DND-41 (cell line): Measurements from ENCODE around the gene ADAMTSL3.

Experiments used
- ATAC-seq: fragments of 200-7000 bp; cut with Tn5 transposase; 3 replicates; pipeline ENCODE4 v1.9.1; 2021; ENCODE audit warnings: low read depth; ENCODE audit not compliant: insufficient read depth
- DNase-seq: peaks from one replicate; pipeline ENCODE4 v3.0.0-alpha.2; 2020
- H2AFZ ChIP-seq: 2 replicates; pipeline ENCODE4 v1.6.0; 2012; ENCODE audit warnings: low read depth, low read length
- H3K27ac ChIP-seq: 2 replicates; pipeline ENCODE4 v1.5.1; 2012; ENCODE audit warnings: low read length, inconsistent platforms
- H3K27me3 ChIP-seq: fragments of 200-600 bp; sonication (generic); 2 replicates; pipeline ENCODE4 v1.6.0; 2012; ENCODE audit warnings: low read length, mild to moderate bottlenecking, inconsistent platforms; ENCODE audit not compliant: insufficient read depth, poor library complexity
- H3K36me3 ChIP-seq: 2 replicates; pipeline ENCODE4 v1.5.1; 2012; ENCODE audit warnings: low read length, inconsistent platforms; ENCODE audit not compliant: insufficient read depth
- H3K4me1 ChIP-seq: 2 replicates; pipeline ENCODE4 v1.5.1; 2012; ENCODE audit warnings: mild to moderate bottlenecking, low read length; ENCODE audit not compliant: insufficient read depth
- H3K4me2 ChIP-seq: 2 replicates; pipeline ENCODE4 v1.6.0; 2012; ENCODE audit warnings: mild to moderate bottlenecking, moderate library complexity, low read length, inconsistent platforms; ENCODE audit not compliant: insufficient read depth
- H3K4me3 ChIP-seq, 2 experiments: fragments of 200-600 bp in 1 of 2; shearing (Covaris generic) in 1 of 2; 2 replicates each; pipeline ENCODE4 v1.5.1; 2012 to 2016; ENCODE audit warnings: inconsistent platforms in 2 of 2, low read length in 2 of 2, mild to moderate bottlenecking in 2 of 2, low read depth in 1 of 2, moderate library complexity in 1 of 2
- H3K79me2 ChIP-seq: 2 replicates; pipeline ENCODE4 v1.6.0; 2012; ENCODE audit warnings: low read length, inconsistent platforms; ENCODE audit not compliant: insufficient read depth
- H3K9ac ChIP-seq: 2 replicates; pipeline ENCODE4 v1.6.0; 2012; ENCODE audit warnings: low read depth, mild to moderate bottlenecking, inconsistent platforms, low read length, moderate library complexity
- H3K9me3 ChIP-seq: 2 replicates; pipeline ENCODE4 v1.5.1; 2012; ENCODE audit warnings: low read length, moderate library complexity, mild to moderate bottlenecking, inconsistent platforms; ENCODE audit not compliant: insufficient read depth, severe bottlenecking
- H4K20me1 ChIP-seq: 2 replicates; pipeline ENCODE4 v1.6.0; 2012; ENCODE audit warnings: low read length; ENCODE audit not compliant: insufficient read depth
- CTCF ChIP-seq: IDR thresholded peaks from 2 replicates; pipeline ENCODE4 v1.5.1; 2012; ENCODE audit warnings: borderline replicate concordance, low read length, moderate library complexity, mild to moderate bottlenecking; ENCODE audit not compliant: poor library complexity, severe bottlenecking; ENCODE audit errors: extremely low read depth
- EZH2 ChIP-seq: IDR thresholded peaks from 3 replicates; pipeline ENCODE4 v1.6.1; 2012; ENCODE audit warnings: borderline replicate concordance, low read depth, mild to moderate bottlenecking, moderate library complexity, low read length, inconsistent platforms; ENCODE audit not compliant: severe bottlenecking

The ADAMTSL3 gene

GRCh38 chr15:83626171-83626802 lies 27.6 kb upstream of the ADAMTSL3 start:
- no peak for TF ChIP-seq EZH2
- no peak for TF ChIP-seq CTCF
- H3K4me2 ChIP-seq = no peak overlapping the region
- no peak overlapping the region for H3K9ac ChIP-seq
- H3K79me2 ChIP-seq = no peaks in the 10 kb centered on the region
- no peak for ATAC-seq
- no peaks in the 10 kb centered on the region for H4K20me1 ChIP-seq
- no peaks in the 10 kb centered on the region for H3K36me3 ChIP-seq
- H3K27ac ChIP-seq = no peak overlapping the region
- DNase-seq = no peak
- H3K27me3 ChIP-seq = peaks cover 7% of the 10 kb centered on the region
- no peak overlapping the region for H2AFZ ChIP-seq
- H3K4me1 ChIP-seq = no peaks in the 10 kb centered on the region
- H3K9me3 ChIP-seq = no peaks in the 10 kb centered on the region
- no peak overlapping the region for H3K4me3 ChIP-seq

GRCh38 chr15:83631534-83631933 lies 22.4 kb upstream of the ADAMTSL3 start:
- TF ChIP-seq EZH2 (no peak), CTCF (no peak)
- Histone ChIP-seq H3K36me3 (no peaks in the 10 kb centered on the region), H3K9ac (no peak overlapping the region), H3K27me3 (no peaks in the 10 kb centered on the region), H3K4me3 (no peak overlapping the region), H3K79me2 (no peaks in the 10 kb centered on the region), H3K27ac (no peak overlapping the region), H3K9me3 (no peaks in the 10 kb centered on the region), H2AFZ (no peak overlapping the region), H3K4me1 (no peaks in the 10 kb centered on the region), H4K20me1 (no peaks in the 10 kb centered on the region), H3K4me2 (no peak overlapping the region)
- DNase-seq (no peak), ATAC-seq (no peak)

GRCh38 chr15:83643201-83643600 lies 10.7 kb upstream of the ADAMTSL3 start:
- no peak for TF ChIP-seq EZH2
- TF ChIP-seq CTCF = no peak
- H3K27ac ChIP-seq = no peak overlapping the region
- ATAC-seq (no peak), DNase-seq (no peak)
- no peaks in the 10 kb centered on the region for H3K4me1 ChIP-seq
- no peaks in the 10 kb centered on the region for H3K36me3 ChIP-seq
- H3K9ac ChIP-seq = no peak overlapping the region
- H3K4me2 ChIP-seq = no peak overlapping the region
- H3K79me2 ChIP-seq = no peaks in the 10 kb centered on the region
- no peaks in the 10 kb centered on the region for H3K27me3 ChIP-seq
- no peaks in the 10 kb centered on the region for H3K9me3 ChIP-seq
- H3K4me3 ChIP-seq = no peak overlapping the region
- H4K20me1 ChIP-seq = no peaks in the 10 kb centered on the region
- no peak overlapping the region for H2AFZ ChIP-seq
